ENCODE data around the gene ZSWIM5. TPM values are rescaled to one million over a fixed set of nuclear protein-coding genes. Genes with fewer than 3 reads are reported as not detected.

Gene ZSWIM5
- total and polyA plus RNA-seq, 9 of the 15 experiments (the other 6 are each of a cell fraction or from before 2014, with no cell fraction given), result under 0.01 to 0.07 (median 0.03) TPM; not detected in 3

- TF ChIP-seq CHAMP1 (IDR thresholded peaks at IDR 0.05) (peak; percentile 14; the same call in 1 of the 2 replicates), PTRF (tag; IDR thresholded peaks at IDR 0.05) (no peak), CBX1 (IDR thresholded peaks at IDR 0.05; ENCODE audit: low read depth) (peak; percentile 28; the same call in 1 of the 2 replicates), KDM5B (IDR thresholded peaks at IDR 0.05; ENCODE audit: insufficient replicate concordance, low read depth, low read length) (peak; percentile 52), U2AF2 (optimal IDR thresholded peaks at IDR 0.05; ENCODE audit: low read depth, low read length) (no peak), E2F5 (CRISPR knock-in tag; IDR thresholded peaks at IDR 0.05) (no peak), GMEB1 (CRISPR knock-in tag; IDR thresholded peaks at IDR 0.05) (no peak), ZNF830 (CRISPR knock-in tag; IDR thresholded peaks at IDR 0.05) (no peak), NR2F6 (CRISPR knock-in tag; IDR thresholded peaks at IDR 0.05) (no peak), CEBPG (CRISPR knock-in tag; IDR thresholded peaks at IDR 0.05) (no peak), CEBPG (tag; conservative IDR thresholded peaks at IDR 0.05 in 1 of 2, IDR thresholded peaks at IDR 0.05 in 1 of 2) (no peak), SRF (CRISPR knock-in tag; IDR thresholded peaks at IDR 0.05) (peak in 1 of 2 experiments; percentile 27; a peak in 1 of 4 replicates), IRF1 (CRISPR knock-in tag; IDR thresholded peaks at IDR 0.05; ENCODE audit: borderline replicate concordance) (0 out of 2 replicates have a peak, but pooled peaks have one; percentile 17), ZNF165 (CRISPR knock-in tag; IDR thresholded peaks at IDR 0.05; ENCODE audit: borderline replicate concordance) (no peak), TFE3 (CRISPR knock-in tag; IDR thresholded peaks at IDR 0.05) (no peak), ZNF764 (CRISPR knock-in tag; IDR thresholded peaks at IDR 0.05; ENCODE audit: low read depth) (no peak), SREBF1 (IDR thresholded peaks at IDR 0.05; ENCODE audit: borderline replicate concordance, low read depth, low read length) (0 out of 2 replicates have a peak, but pooled peaks have one; percentile 44), STAG1 (CRISPR knock-in tag; IDR thresholded peaks at IDR 0.05; ENCODE audit: borderline replicate concordance) (no peak), CBFA2T2 (conservative IDR thresholded peaks at IDR 0.05) (peak; percentile 98), ZNF134 (CRISPR knock-in tag; conservative IDR thresholded peaks at IDR 0.05) (no peak), RAD51 (IDR thresholded peaks at IDR 0.05; ENCODE audit: borderline replicate concordance, low read depth) (peak; percentile 65; the same call in 1 of the 2 replicates)
Observed at GRCh38 chr1:45012639-45013278, 193.6 kb downstream of the ZSWIM5 start (continued).
